KOPT-K1 (cell line): ENCODE data around the gene MS4A4A.

ENCODE experiments used
- H3K27ac ChIP-seq: fragments of 200-600 bp; sonication (generic); 2 replicates; pipeline ENCODE4 v1.5.1; 2016; ENCODE audit warnings: antibody characterized with exemption, mild to moderate bottlenecking, low read depth, low read length; ENCODE audit not compliant: poor library complexity, severe bottlenecking
- H3K36me3 ChIP-seq: fragments of 200-600 bp; sonication (generic); 2 replicates; pipeline ENCODE4 v1.5.1; 2017; ENCODE audit warnings: antibody characterized with exemption, mild to moderate bottlenecking, low read length, moderate library complexity; ENCODE audit not compliant: insufficient read depth
- H3K9me3 ChIP-seq: fragments of 200-600 bp; sonication (generic); 2 replicates; pipeline ENCODE4 v1.5.1; 2017; ENCODE audit warnings: antibody characterized with exemption, low read length, mild to moderate bottlenecking; ENCODE audit not compliant: insufficient read depth, poor library complexity, severe bottlenecking

The MS4A4A gene

GRCh38 chr11:60280412-60280811 lies at the start of gene MS4A4A:
TSS of gene MS4A4A (plus strand) at chr11:60280666. CDS start at chr11:60280676, 10 bp downstream.
- H3K36me3 ChIP-seq, result no peaks in the 10 kb centered on the region
- H3K9me3 ChIP-seq, result no peaks in the 10 kb centered on the region
- no peak within 1 kb of the TSS for H3K27ac ChIP-seq

- Histone ChIP-seq H3K9me3 (no peaks in the 10 kb centered on the region), H3K27ac (no peak overlapping the region), H3K36me3 (no peaks in the 10 kb centered on the region)
Observed at GRCh38 chr11:60230681-60231080, 49.8 kb upstream of the MS4A4A start.

- H3K9me3 ChIP-seq, result no peaks in the 10 kb centered on the region
- no peaks in the 10 kb centered on the region for H3K36me3 ChIP-seq
- H3K27ac ChIP-seq, result no peak overlapping the region
Observed at GRCh38 chr11:60235321-60235720, 45.1 kb upstream of the MS4A4A start.

GRCh38 chr11:60240662-60241061 lies 39.8 kb upstream of the MS4A4A start:
- Histone ChIP-seq H3K27ac (no peak overlapping the region), H3K9me3 (no peaks in the 10 kb centered on the region), H3K36me3 (no peaks in the 10 kb centered on the region)

GRCh38 chr11:60241786-60242185 lies 38.7 kb upstream of the MS4A4A start:
- Histone ChIP-seq H3K9me3 (no peaks in the 10 kb centered on the region), H3K27ac (no peak overlapping the region), H3K36me3 (no peaks in the 10 kb centered on the region)

- Histone ChIP-seq H3K27ac (no peak within 1 kb of the TSS), H3K36me3 (no peaks in the 10 kb centered on the region), H3K9me3 (no peaks in the 10 kb centered on the region)
Observed at GRCh38 chr11:60242740-60243239, 37.7 kb upstream of the MS4A4A start, which contains the start of gene MS4A4E. TSS of gene MS4A4E (minus strand) at chr11:60243137. CDS start at chr11:60230055, 13,082 bp downstream.

- Histone ChIP-seq H3K36me3 (no peaks in the 10 kb centered on the region), H3K27ac (no peak overlapping the region), H3K9me3 (peaks cover 15% of the 10 kb centered on the region)
Observed at GRCh38 chr11:60251485-60252212, 28.8 kb upstream of the MS4A4A start.

GRCh38 chr11:60252213-60253108 lies 28.0 kb upstream of the MS4A4A start:
- peaks cover 15% of the 10 kb centered on the region for H3K9me3 ChIP-seq
- no peaks in the 10 kb centered on the region for H3K36me3 ChIP-seq
- H3K27ac ChIP-seq, result no peak overlapping the region

GRCh38 chr11:60257956-60258722 lies 22.3 kb upstream of the MS4A4A start:
- H3K36me3 ChIP-seq, result no peaks in the 10 kb centered on the region
- no peak overlapping the region for H3K27ac ChIP-seq
- peaks cover 15% of the 10 kb centered on the region for H3K9me3 ChIP-seq

- no peaks in the 10 kb centered on the region for H3K9me3 ChIP-seq
- H3K36me3 ChIP-seq, result no peaks in the 10 kb centered on the region
- no peak overlapping the region for H3K27ac ChIP-seq
Observed at GRCh38 chr11:60261014-60261413, 19.5 kb upstream of the MS4A4A start.

- H3K9me3 ChIP-seq, result no peaks in the 10 kb centered on the region
- no peaks in the 10 kb centered on the region for H3K36me3 ChIP-seq
- H3K27ac ChIP-seq, result no peak overlapping the region
Observed at GRCh38 chr11:60263402-60263801, 17.1 kb upstream of the MS4A4A start.

- no peaks in the 10 kb centered on the region for H3K36me3 ChIP-seq
- no peak overlapping the region for H3K27ac ChIP-seq
- no peaks in the 10 kb centered on the region for H3K9me3 ChIP-seq
Observed at GRCh38 chr11:60264644-60265043, 15.8 kb upstream of the MS4A4A start.

GRCh38 chr11:60265373-60266214 lies 14.9 kb upstream of the MS4A4A start:
- no peaks in the 10 kb centered on the region for H3K36me3 ChIP-seq
- no peak overlapping the region for H3K27ac ChIP-seq
- H3K9me3 ChIP-seq, result peaks cover 5% of the 10 kb centered on the region

GRCh38 chr11:60274416-60274815 lies 6.0 kb upstream of the MS4A4A start:
- H3K27ac ChIP-seq, result no peak overlapping the region

More at GRCh38 chr11:60274416-60274815, 6.0 kb upstream of the MS4A4A start:
- Histone ChIP-seq H3K36me3 (no peaks in the 10 kb centered on the region), H3K9me3 (peaks cover 5% of the 10 kb centered on the region)
